HG03064 (cell line): Measurements from ENCODE around the gene STON2.

Source experiments
- ATAC-seq: cut with Tn5 transposase; IDR thresholded peaks from one replicate; pipeline ENCODE4 v1.9.1; 2021; ENCODE audit warnings: low read depth; ENCODE audit not compliant: unreplicated experiment

Gene STON2

DNA sequence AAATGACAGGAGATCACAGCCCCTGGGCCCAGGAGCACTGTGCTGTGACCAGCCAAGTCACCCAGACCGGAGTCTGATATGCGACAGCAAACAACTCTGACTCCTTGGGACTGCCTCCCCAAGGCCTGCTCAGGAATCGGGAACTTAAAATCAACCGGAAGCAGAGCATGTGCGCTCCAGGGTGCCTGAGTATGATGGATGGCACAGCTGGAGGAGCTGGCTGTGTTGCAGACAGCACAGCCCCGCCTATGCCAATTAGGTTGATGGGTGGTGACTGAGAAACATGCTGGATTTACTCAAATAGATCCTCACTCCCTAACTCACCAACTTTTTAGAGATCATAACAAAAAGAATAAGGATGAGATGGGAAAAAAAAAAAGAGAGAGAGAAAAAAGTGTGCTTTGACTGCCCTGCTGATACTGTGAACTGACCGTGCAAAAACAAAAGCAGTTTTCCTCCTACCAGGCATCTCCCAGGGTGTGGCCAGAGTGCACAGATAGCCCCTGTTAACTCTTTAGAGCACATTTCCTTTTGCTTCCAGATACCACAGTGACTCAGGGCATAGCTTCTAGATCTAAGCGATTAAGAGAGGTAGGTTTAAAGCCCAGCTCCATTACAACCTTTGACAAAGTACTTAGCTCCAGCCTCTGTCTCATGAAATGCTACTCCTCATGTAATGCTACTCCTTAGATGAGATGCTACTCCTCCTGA is 27.4 kb upstream of the STON2 start:
- no peak for ATAC-seq

DNA sequence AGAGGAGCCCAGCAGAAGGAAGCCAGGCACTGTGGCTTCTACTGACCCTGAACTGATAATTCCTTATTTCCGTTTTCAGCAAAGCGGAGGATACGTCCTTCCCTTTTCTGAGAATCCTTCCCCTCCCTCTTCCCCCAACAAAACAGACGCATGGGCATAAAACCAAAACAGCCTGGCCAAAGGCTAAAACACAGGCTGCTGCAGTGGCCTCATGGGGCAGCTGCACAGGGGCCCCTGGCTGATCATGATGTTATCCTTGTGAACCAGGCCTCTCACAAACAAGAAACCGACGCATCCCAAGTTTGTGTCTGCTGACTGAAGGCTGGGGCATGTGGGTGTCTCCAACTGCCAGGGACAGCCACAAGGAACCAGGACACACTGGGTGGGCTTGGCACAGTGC is 23.4 kb upstream of the STON2 start:
- no peak for ATAC-seq

DNA sequence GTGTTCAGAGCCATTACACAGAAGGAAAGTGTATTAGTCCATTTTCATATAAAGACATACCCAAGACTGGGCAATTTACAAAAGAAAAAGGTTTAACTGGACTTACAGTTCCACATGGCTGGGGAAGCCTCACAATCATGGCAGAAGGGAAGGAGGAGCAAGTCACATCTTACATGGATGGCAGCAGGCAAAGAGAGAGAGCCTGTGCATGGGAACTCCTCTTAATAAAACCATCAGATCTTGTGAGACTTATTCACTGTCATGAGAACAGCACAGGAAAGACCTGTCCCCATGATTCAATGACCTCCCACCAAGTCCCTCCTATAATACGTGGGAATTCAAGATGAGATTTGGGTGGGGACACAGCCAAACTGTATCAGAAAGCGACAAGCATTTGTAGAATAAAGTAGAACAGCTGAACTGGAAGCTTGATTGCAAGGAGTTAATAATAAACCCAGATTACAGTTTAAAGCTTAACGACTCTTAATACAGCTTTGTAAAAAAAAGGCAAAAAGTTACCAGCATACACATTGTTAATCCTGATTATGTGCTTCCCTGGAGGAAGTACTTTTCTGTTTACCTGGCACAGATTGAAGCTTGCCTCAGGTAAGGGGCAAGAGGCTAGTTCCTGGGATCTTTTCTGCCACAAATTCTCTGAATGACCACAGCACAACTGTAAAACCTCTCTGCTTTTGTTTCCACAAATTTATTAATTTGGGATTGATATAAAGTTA is 18.1 kb upstream of the STON2 start:
- ATAC-seq: no peak

DNA sequence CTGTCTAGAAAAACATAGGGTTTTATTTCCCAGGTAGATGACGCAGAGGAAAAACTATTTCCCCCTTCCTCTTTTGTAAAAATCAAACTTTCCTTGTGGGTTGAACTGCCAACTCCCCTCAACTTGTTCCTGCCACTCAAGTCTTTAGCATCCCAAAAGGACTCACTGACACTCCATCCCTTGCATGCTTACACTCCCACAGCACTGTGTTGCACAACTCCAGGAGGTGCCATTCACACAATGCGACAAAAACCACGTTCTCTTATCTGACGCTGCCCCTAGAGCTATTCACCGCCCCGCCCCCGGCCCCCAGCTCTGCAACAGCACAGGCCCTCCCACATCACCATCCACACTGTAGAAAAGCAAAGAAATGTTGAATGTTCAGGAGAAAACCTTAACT is 16.9 kb upstream of the STON2 start:
- no peak for ATAC-seq

DNA sequence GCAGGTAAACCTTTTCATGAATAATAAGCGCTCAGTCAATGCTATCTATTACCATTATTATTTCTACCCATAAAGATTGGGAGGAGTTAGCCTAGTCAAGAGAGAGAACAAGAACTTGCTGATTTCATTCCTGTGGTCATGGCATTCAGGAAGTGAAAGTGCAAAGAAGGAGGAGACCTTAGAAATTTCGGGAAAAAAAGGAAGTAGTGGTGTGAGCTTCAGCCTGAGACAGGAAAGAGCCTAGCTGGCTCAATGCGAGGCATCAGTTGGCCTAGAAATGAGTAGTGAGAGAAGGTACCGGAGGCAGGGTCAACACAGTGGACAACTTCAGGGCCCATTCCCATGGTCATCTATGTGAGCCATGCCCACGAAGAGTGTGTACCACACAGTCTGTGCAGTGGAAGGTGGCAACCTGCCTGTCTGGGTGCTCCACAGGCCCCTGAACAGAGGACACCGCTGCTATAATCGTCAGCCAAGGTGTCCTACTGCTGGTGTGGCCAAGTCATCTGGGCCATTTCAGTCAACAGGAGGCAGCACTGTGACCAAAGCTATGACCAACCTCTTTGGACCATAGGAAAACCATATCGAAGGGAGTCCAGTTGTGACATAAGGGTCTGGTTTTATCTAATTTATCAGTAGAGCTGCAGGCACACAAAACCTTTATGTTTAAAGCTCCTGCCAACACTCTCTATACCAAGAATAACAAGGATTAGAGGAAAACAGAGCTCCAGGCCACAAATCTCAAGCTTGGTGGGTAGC is 16.2 kb upstream of the STON2 start:
- no peak for ATAC-seq

DNA sequence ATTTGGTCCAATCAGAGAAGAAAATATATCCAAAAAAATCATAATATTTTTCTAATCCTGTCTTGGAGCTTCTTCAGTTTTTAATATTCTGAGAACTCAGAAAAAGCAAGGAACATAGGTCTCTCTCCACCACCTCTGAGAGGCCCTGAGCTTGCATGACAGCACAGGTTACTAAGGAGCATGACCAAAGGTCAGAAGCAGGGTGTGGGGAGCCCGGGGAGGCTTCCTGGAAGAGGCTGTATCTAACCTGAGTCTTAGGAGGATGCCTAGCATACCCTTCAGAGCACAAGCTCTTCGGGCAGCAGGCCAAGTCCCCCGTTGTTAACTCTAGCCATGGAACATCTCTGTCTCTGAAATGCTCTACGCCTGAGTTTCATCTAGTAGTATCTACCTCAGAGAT is 15.7 kb upstream of the STON2 start:
- ATAC-seq: no peak

DNA sequence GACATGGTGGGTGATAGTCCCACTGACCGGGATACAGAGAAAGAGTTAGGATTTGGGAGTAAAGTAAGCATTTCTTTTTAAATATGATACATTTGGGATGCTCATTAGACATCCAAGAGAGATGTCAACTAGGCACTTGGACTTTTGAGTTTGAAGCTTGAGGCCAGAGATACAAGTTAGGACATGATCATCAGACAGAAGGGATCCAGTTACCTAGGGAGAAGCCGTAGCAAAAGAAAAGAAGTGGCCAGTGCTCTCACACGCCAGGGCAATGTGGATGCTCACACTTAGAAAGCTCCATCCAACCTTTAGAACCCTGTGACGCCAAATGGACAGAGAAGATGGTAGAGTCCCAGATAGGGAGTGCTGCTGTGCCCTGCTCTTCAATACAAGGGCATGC is 14.0 kb upstream of the STON2 start:
- no peak for ATAC-seq

DNA sequence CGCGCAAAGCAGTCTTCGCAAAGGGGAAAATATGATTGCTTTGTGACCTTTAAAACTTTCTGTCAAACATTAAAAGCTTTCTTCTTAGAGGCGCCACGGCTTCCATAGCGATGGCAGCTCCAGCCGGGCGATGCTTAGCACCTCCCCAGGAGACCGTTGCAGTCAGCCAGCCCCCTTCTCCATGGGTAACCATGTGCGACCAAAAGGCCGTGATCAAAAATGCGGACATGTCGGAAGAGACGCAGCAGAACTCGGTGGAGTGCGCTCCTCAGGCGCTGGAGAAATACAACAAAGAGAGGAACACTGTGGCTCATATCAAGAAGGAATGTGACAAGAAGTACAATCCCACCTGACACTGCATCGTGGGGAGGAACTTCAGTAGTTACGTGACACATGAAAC is 12.7 kb upstream of the STON2 start:
- no peak for ATAC-seq

DNA sequence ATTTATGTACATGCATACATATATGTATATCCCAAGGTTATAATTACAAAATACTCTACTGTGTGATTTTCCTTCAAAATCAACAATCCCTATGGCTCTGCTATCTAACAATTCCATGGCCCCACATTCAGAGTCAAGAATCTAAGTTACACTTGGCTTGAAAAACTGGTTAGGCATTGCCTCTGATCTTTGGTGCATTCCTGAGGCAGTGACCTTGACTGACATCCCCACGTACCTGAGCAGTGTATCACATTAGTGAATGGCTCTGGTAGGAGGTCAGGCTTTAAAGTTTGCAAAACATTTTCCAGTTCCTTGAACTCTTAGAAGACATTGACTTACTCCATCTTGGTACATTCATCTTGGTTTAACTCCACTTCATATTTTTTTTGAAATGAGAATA is 8.5 kb upstream of the STON2 start:
- no peak for ATAC-seq

DNA sequence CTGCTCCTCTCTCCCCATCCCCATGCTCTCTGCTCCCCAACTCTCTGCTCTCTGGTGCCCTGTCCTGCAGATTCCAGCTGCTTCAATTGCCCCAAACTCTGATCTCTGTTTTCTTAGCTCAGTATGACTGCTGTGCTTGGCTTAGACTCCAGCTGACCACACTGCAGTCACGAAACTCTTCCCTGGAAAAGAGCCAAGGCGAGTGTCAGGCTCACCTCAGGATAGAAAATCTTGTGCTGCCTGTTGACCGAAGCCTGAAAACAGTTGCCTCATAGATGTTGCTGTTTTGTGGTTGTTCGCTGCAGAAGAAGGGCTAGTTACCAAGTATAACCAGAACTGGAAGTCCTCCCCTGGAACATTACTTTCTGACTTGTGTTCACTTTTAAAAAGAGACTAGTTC is 6.7 kb upstream of the STON2 start:
- ATAC-seq: no peak

DNA sequence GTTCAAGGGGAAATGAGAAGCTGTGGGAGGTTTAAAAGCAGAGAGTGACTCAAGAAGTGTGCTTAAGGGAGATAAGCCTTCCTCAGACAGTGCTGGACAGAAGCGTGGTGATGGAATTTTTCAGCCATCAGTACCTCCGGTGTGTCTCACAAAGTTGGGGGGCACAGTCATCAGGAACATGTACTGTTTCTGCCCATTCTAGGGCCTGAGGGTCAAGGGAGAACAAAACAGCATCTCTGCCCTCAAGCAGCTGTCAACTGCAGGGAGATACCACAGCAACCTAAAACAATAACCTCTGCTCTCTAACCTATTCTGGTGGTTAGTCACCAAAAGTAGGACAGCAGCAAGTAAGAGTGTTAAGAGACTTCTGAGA is 2.0 kb upstream of the STON2 start:
- ATAC-seq: no peak

DNA sequence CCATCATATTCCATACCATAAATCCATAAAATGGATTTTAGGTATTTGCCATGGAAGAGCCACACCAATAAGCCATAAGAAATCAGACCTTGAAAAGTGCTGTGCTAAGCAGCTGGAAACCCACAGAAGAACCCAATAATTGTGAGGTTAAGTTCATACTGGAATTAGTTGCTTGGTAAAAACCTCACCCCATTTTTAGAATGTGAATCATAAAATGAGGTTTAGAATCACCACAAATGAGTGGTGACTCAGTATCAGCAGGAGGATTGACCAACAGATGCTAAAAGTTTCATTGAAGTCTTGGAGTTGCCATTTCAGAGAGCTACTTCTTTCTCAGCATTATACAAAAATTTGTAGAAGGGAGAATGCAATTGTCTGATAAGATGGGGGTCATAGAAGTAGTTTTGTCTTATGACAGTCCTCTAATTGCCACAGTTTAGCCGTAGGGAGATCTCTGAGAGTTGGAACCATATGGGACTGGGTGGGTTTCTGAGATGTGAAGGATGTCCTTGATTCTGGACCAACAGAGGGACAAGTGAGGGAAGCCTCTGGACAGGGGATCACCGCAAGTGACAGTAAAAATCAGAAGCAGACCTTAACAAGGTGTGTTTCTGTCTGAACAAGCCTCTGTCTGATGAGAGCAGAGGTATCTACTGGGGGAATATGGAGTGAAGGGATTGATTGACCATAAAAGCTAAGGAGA is 1.4 kb upstream of the STON2 start:
- ATAC-seq: no peak

DNA sequence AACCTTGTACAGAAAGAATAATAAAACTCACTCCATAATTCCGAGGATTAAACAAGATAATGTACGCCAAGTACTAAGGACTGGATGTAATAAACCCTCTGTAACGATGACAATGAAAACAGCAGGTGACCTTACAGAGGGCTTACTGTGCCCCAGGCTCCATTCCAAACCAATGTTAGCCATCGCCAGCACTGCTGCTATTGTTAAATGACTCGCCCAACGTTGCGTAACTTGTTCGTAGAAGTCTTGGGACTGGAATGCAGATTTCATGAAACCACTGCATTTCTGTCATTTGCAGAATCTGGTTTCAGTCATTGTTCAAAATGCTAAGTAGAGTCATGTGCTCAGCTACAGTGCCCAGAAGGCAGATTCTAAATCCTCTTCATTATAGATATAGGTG is 728 bp upstream of the STON2 start:
- ATAC-seq: no peak

DNA sequence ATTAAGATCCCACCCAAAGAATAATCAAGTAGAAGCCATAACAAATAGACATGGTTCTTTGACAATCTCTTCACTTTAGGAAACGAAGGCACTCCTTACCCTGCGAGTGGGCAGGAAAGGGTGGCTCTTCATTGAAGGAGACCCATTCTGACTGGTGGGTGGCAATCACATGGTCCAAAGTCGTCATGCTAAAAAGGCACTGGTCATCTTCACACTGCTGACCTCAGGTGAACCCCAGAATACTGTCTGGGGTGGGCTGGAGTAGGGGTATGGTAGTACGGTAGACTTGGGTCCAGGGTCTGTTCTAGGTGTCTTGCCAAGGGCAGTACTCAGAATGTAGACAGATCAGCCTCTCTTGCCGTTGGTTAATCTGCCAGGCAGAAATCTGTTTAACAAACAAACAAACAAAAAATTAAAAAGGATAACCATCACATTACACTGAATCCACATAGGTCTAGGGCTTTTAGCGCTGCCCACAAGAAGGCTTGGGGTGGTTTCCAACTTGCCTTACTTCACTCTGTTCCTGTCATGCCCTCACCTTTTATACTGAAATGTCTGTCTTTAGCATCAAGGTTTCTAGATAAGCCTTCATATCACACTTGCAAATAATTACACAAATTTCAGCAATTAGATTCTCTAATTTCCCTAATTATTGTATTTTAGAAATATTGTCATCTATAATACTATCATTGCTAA is 1.8 kb downstream of the STON2 start:
- ATAC-seq: no peak

DNA sequence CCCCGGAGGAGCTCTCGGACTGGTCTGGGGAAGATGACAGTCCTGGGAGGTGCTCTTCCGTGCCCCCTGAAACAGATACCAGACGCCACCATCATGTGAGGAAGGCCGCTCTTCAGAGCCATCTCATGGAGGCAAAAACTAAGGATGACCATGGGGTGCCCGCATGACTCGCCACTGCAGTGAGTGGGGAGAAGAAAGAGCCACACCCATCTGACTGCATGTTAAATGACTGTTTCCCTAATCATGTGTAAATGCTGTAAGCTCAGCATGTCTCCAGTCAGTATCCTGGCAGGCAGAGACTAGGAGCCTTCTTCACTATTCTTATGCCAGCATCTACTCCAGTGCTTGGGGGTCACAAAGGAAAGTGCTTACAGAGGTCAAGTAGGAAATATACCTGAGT is 4.0 kb downstream of the STON2 start:
- no peak for ATAC-seq

DNA sequence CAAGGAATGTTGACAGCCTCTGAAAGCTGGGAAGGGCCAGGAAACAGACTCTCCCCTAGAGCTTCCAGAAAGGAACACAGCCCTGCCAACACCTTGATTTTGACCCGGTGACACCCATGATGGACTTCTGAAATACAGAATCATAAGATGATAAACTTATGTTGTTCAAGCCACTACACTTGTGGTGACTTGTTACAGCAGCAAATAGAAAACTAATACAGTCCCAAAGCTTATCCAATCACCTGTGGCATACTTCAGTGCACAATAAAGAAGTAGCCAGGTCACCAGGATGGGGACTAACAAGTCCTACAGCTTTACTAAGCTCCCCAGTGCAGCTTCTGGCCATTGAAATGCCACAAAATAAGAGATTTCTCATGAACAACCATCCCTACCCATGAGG is 5.4 kb downstream of the STON2 start:
- ATAC-seq: no peak

DNA sequence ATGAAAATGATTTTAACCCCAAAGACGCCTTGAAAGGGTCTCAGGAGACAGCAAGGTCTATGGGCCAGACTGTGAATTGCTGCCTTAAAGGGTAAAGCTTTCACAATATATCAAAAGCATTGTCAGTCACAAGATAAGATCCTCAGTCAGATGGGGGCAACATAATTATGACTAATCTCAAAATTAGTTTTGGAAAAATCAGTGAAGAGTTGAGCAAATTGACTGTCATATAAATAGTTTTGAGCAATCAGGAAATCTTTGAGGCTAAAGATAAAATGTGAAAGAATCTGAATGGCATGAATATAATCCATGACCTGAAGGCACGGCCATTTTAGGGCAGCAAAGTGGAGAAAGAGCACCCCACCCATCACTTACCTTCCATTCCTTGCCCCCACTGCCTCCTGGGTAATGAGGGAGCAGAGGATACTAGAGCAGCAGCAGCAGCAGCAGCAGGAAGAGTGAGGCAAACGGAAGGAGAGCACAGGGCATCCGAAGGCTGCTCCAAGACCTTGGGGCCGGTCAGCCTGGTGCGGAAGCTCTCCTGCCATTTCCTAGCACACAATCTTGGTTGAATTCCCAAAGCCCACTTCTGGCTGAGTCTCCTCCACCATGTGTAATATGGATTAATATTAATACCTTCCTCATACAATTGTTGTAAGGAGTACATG is 7.0 kb downstream of the STON2 start:
- ATAC-seq: no peak

DNA sequence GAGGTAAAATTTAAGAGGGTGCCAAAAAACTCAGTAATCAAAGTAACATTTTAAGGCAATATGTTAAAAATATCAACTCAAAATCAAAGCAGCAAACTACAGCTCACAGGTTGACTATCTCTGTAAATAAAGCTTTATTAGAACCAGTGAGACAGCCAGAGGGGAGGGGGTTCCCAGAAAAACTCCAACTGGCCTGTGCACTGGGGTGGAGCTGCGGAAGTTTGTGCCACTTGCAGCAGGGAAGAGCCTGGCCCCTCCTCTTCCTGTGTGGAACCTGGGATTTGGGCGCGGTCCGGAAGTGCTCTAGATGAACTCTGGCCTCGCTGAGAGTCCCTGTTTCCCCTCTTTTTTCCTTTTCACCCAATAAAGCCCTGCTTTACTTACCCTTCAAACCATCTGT is 8.1 kb downstream of the STON2 start:
- ATAC-seq: no peak

DNA sequence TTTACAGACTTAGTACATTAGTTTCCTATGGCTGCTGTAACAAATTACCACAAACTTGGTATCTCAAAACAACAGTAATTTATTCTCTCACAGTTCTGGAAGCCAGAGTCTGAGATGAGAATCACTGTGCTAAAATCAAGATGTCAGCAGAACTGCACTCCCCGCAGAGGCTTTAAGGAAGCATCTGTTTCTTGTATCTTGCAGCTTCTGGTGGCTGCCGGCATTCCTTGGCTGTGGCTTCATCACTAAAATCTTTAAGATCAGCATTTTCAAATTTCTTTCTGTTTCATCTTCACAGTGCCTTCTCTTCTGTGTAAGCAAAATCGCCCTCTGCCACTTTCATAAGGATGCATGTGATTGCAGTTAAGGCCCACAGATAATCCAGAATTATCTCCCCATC is 9.4 kb downstream of the STON2 start:
- ATAC-seq: no peak

DNA sequence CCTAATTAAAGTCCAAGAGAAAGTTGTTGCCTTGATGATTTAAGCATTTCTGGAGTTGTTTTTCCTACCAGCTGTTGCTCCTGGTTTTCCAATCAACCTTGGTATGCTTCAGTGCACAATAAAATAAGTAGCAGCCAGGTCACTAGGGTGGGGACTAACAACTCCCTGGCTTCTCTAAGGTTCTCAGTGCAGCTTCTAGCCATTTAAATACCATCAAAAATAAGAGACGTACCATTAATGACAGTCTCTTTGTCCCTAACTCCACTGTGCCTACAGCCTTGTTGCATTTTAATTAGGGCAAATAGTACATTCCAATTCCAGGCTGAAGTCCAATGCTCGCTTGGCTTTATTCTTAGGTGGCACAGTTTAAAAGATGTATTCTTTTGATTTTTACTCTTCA is 11.8 kb downstream of the STON2 start:
- ATAC-seq: no peak
